K562 (cell line): ENCODE results near the gene GNB5. TPM values are rescaled to one million over a fixed set of nuclear protein-coding genes. Genes with fewer than 3 reads are reported as not detected.

ENCODE experiments used
- BMI1 ChIP-seq: fragments of 150-350 bp; IDR thresholded peaks from 2 replicates; pipeline ENCODE4 v1.6.1; 2014; ENCODE audit warnings: low read length
- FOXA3 ChIP-seq, 2 experiments: fragments of 450-650 bp in 1 of 2; sonication (generic) in 1 of 2; formaldehyde crosslinking; IDR thresholded peaks in 1 of 2; conservative IDR thresholded peaks in 1 of 2; 2 replicates each; pipeline versions ENCODE4 v1.4.0 to v1.8.0; 2020 to 2022; ENCODE audit warnings: mild to moderate bottlenecking in 2 of 2, missing genetic modification reagents in 1 of 2
- FOXM1 ChIP-seq, 2 experiments: fragments of 450-650 bp in 1 of 2; sonication (generic) in 1 of 2; formaldehyde crosslinking in 1 of 2; IDR thresholded peaks; 2 replicates each; pipeline versions ENCODE4 v1.6.1 to v1.9.0; 2017 to 2022; ENCODE audit warnings: low read depth in 2 of 2, mild to moderate bottlenecking in 2 of 2, missing genetic modification reagents in 1 of 2, moderate library complexity in 1 of 2
- GTF2A2 ChIP-seq: IDR thresholded peaks from 2 replicates; pipeline ENCODE4 v1.6.1; 2016; ENCODE audit warnings: mild to moderate bottlenecking, missing genetic modification characterization, missing compliant biosample characterization
- HSF4 ChIP-seq: fragments of 250-450 bp; sonication (Bioruptor Pico); IDR thresholded peaks from 2 replicates; pipeline ENCODE4 v2.1.2; 2022; ENCODE audit warnings: mild to moderate bottlenecking, moderate library complexity, borderline replicate concordance
- KLF6 ChIP-seq: fragments of 250-450 bp; sonication (Bioruptor Pico); IDR thresholded peaks from 2 replicates; pipeline ENCODE4 v1.4.0; 2020; ENCODE audit warnings: mild to moderate bottlenecking, moderate library complexity, borderline replicate concordance
- MAZ ChIP-seq, 2 experiments: fragments of 450-650 bp in 1 of 2; sonication (generic) in 1 of 2; formaldehyde crosslinking; IDR thresholded peaks in 1 of 2; conservative IDR thresholded peaks in 1 of 2; 2 replicates each; pipeline versions ENCODE4 v1.4.0 to v1.5.0; 2020; ENCODE audit warnings: mild to moderate bottlenecking in 1 of 2, missing genetic modification reagents in 1 of 2
- POLR3A ChIP-seq: IDR thresholded peaks from 2 replicates; pipeline ENCODE4 v1.6.1; 2011; ENCODE audit warnings: borderline replicate concordance, mild to moderate bottlenecking, moderate library complexity; ENCODE audit not compliant: insufficient read length, insufficient read depth; ENCODE audit errors: extremely low read depth
- PPARD ChIP-seq: fragments of 250-450 bp; sonication (Bioruptor Pico); IDR thresholded peaks from 2 replicates; pipeline ENCODE4 v1.8.0; 2022; ENCODE audit warnings: inconsistent platforms, mild to moderate bottlenecking, moderate library complexity
- PTTG1 ChIP-seq: fragments of 450-650 bp; IDR thresholded peaks from 2 replicates; pipeline ENCODE4 v1.6.1; 2016; ENCODE audit warnings: low read depth, mild to moderate bottlenecking, missing genetic modification characterization, missing compliant biosample characterization
- SETDB1 ChIP-seq: IDR thresholded peaks from one replicate; pipeline ENCODE4 v1.6.1; 2012; ENCODE audit warnings: low read length, control low read depth, inconsistent platforms
- SIN3A ChIP-seq, 2 experiments: fragments of 150-350 bp in 1 of 2; IDR thresholded peaks; 2 replicates each; pipeline ENCODE4 v1.6.1; 2011 to 2016; ENCODE audit warnings: borderline replicate concordance in 2 of 2, low read depth in 2 of 2, low read length in 2 of 2, mild to moderate bottlenecking in 2 of 2, moderate library complexity in 2 of 2; ENCODE audit not compliant: control insufficient read depth in 1 of 2
- STAT5B ChIP-seq: fragments of 250-450 bp; sonication (Bioruptor Pico); IDR thresholded peaks from 2 replicates; pipeline ENCODE4 v1.8.0; 2021; ENCODE audit warnings: mild to moderate bottlenecking, inconsistent platforms
- TBP ChIP-seq: optimal IDR thresholded peaks from 2 replicates; pipeline ENCODE3; 2011; ENCODE audit warnings: low read depth, low read length, improper control_type of control experiment
- XRCC5 ChIP-seq: fragments of 200-400 bp; formaldehyde crosslinking; IDR thresholded peaks from 2 replicates; pipeline ENCODE4 v1.6.1; 2017; ENCODE audit warnings: low read depth, mild to moderate bottlenecking, low read length
- ZC3H8 ChIP-seq: fragments of 450-650 bp; IDR thresholded peaks from 2 replicates; pipeline ENCODE4 v1.6.1; 2017
- ZNF766 ChIP-seq: fragments of 200-800 bp; sonication (Bioruptor generic); conservative IDR thresholded peaks from 2 replicates; pipeline ENCODE4 v1.6.1; 2016; ENCODE audit warnings: missing genetic modification characterization, missing compliant biosample characterization
- polyA plus RNA-seq, 8 experiments: library from polyadenylated mRNA; depleted of rRNA in 4 of 8; stranded (reverse) in 5 of 8; unstranded in 3 of 8; fragments of >200 nt; fragmentation: Nextera tagmentation in 2 of 8; fragmentation: Illumina TruSeq in 1 of 8; extraction: Ambion mirVana in 2 of 8; extraction: Trizol in 1 of 8; gene quantifications; 2 replicates each; pipeline versions ENCODE4 v1.2.1 to v1.2.3, GENCODE V29; 2011 to 2014; ENCODE audit warnings: inconsistent platforms in 1 of 8, missing spikeins in 1 of 8
- total RNA-seq, 7 experiments: library from RNA; depleted of rRNA in 6 of 7; stranded (reverse); fragments of >200 nt in 6 of 7; fragmentation: Illumina TruSeq in 2 of 7; extraction: Trizol in 2 of 7; gene quantifications; 2 replicates each; pipeline versions ENCODE4 v1.2.1 to v1.2.3, GENCODE V29; 2011 to 2021; ENCODE audit warnings: low replicate concordance in 1 of 7
- TF ChIP-seq, protein P1 (sequence below): sonication (generic); formaldehyde crosslinking; IDR thresholded peaks from 2 replicates; pipeline ENCODE4 v1.8.0; 2022; ENCODE audit warnings: missing genetic modification reagents, mild to moderate bottlenecking, borderline replicate concordance
- TF ChIP-seq, protein P2 (sequence below): IDR thresholded peaks from 3 replicates; pipeline ENCODE4 v1.6.1; 2011; ENCODE audit warnings: borderline replicate concordance, mild to moderate bottlenecking; ENCODE audit not compliant: insufficient read length, insufficient read depth
- TF ChIP-seq, protein P3 (sequence below): sonication (generic); formaldehyde crosslinking; IDR thresholded peaks from 2 replicates; pipeline ENCODE4 v1.5.0; 2020; ENCODE audit warnings: missing genetic modification reagents

GNB5 gene
- total and polyA plus RNA-seq, 9 of the 15 experiments (the other 6 are each of a cell fraction or from before 2014, with no cell fraction given), result 0.11 to 2.1 (median 0.77) TPM

DNA sequence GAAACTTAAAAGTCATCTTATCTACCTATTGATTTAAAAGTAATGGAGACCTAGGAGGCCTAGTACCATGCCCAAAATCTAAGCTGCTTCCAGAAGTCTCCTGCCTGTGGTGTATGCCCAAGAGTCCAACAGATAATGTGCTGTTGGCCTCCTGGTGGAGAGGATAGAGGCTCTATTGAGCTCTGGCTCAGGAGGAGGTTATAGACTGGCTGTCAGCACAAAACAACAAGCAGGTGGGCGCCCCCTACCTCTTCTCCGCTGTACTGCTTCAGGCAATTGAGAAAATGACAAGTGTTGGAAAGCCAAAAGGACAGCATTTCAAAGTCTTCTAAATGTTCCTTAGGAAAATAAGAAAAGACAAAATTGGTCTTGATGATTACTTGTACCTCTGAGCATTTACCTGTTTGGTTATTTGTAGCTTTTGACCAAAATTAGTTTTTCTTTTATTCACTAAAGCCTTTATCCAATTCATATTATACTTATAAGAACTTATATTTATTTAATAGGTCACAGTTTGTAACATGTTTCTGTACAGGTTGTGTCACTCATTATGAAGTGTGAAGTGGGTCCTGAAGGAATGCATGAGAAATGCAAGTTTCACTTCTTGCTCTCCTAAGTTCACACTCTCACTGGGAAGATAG is 17.2 kb upstream of the GNB5 start (continued):
- TF ChIP-seq FOXA3 (CRISPR knock-in tag; conservative IDR thresholded peaks at IDR 0.05 in 1 of 2, IDR thresholded peaks at IDR 0.05 in 1 of 2) (no peak), KLF6 (no peak), FOXM1 (IDR thresholded peaks at IDR 0.05; ENCODE audit: low read depth) (no peak), FOXM1 (CRISPR knock-in tag; IDR thresholded peaks at IDR 0.05; ENCODE audit: low read depth) (no peak), SETDB1 (no peak), STAT5B (CRISPR knock-in tag) (no peak), POLR3A (no peak), ZC3H8 (no peak), HSF4 (no peak), BMI1 (no peak), XRCC5 (0 out of 2 replicates have a peak, but pooled peaks have one; percentile 39), TBP (no peak), GTF2A2 (tag) (no peak), ZNF766 (CRISPR knock-in tag) (no peak), MAZ (CRISPR knock-in tag; conservative IDR thresholded peaks at IDR 0.05 in 1 of 2, IDR thresholded peaks at IDR 0.05 in 1 of 2) (0 out of 4 replicates have a peak, but pooled peaks of 1 of the 2 experiments have one; percentile 18), PTTG1 (tag) (no peak), PPARD (CRISPR knock-in tag) (no peak), SIN3A (IDR thresholded peaks at IDR 0.05; ENCODE audit: borderline replicate concordance in 2 of 2, control insufficient read depth in 1 of 2, low read depth in 2 of 2, low read length in 2 of 2) (no peak)
- TF ChIP-seq, protein P1, sequence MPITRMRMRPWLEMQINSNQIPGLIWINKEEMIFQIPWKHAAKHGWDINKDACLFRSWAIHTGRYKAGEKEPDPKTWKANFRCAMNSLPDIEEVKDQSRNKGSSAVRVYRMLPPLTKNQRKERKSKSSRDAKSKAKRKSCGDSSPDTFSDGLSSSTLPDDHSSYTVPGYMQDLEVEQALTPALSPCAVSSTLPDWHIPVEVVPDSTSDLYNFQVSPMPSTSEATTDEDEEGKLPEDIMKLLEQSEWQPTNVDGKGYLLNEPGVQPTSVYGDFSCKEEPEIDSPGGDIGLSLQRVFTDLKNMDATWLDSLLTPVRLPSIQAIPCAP, result no peak
- TF ChIP-seq, protein P2, sequence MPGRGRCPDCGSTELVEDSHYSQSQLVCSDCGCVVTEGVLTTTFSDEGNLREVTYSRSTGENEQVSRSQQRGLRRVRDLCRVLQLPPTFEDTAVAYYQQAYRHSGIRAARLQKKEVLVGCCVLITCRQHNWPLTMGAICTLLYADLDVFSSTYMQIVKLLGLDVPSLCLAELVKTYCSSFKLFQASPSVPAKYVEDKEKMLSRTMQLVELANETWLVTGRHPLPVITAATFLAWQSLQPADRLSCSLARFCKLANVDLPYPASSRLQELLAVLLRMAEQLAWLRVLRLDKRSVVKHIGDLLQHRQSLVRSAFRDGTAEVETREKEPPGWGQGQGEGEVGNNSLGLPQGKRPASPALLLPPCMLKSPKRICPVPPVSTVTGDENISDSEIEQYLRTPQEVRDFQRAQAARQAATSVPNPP, result no peak
- TF ChIP-seq, protein P3, sequence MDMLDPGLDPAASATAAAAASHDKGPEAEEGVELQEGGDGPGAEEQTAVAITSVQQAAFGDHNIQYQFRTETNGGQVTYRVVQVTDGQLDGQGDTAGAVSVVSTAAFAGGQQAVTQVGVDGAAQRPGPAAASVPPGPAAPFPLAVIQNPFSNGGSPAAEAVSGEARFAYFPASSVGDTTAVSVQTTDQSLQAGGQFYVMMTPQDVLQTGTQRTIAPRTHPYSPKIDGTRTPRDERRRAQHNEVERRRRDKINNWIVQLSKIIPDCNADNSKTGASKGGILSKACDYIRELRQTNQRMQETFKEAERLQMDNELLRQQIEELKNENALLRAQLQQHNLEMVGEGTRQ (CRISPR knock-in tag), result no peak
